ENCODE measurements around the gene MPO.

Gene MPO

DNA sequence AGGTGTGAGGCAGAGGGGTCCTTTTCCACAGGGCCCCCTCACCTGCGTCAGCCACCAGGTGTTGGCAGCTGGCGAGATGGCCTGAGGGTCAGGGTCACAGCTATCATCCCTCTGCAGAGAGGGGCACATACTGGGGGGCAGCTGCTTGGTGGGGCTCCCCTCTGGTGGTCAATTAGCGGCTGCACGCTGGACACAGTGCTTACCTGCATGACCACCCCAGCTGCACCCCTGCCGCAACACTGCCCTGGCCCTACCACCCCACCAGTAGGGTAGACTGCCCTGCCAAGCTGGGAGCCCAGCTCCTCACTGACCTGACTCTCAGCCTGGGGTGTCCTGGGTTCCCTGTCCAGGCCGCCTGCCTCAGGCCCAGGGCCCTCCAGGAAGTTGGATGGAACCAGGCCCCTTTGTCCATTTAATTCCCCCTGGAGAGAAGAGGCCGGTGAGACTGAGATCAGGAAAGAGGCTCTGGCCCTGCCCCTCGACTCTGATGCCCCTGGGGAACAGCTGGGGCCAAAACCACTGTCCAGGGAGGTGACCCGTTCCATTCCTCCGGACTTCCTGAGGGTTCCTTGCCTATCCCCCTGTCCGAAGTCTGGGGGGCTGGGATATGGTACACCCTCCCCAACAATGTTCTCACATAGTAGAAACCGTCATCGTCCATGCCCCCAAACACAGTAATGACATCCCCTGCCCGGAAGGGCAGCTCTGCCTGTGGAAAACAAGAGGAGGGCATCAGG is 24.2 kb upstream of the MPO start:
- peaks cover 3% of the 10 kb centered on the region for H3K79me1 ChIP-seq (ENCODE audit: low read depth, low read length)
- H2AFZ ChIP-seq (ENCODE audit: low read length) = peak overlapping the region; percentile 89
- H2BK12ac ChIP-seq (ENCODE audit: low read length) = no peak overlapping the region
- peak overlapping the region; percentile 38 for H3K9ac ChIP-seq (ENCODE audit: low read depth, low read length, poor library complexity)
- H3K36me3 ChIP-seq (replicated peaks in 1 of 2; ENCODE audit: control insufficient read depth in 2 of 2, insufficient read depth in 2 of 2, low read length in 2 of 2) = peaks cover 0 to 4% of the 10 kb centered on the region in 2 donors
- no peak overlapping the region for H3K27ac ChIP-seq (replicated peaks; ENCODE audit: low read length)
- H4K91ac ChIP-seq (ENCODE audit: low read depth, low read length, poor library complexity) = peak overlapping the region; percentile 90
- H3K4me2 ChIP-seq (ENCODE audit: insufficient read depth, low read length, poor library complexity, severe bottlenecking) = no peak overlapping the region
- peak overlapping the region; percentile 76 for H2BK15ac ChIP-seq (ENCODE audit: low read length)
- H4K8ac ChIP-seq (ENCODE audit: low read depth, low read length) = peak overlapping the region; percentile 52
- H3K4me3 ChIP-seq (ENCODE audit: low read length in 2 of 2) = no peak overlapping the region
- no peak for DNase-seq (ENCODE audit: low spot score)
- no peak overlapping the region for H3K4ac ChIP-seq (ENCODE audit: low read length)
- H3K18ac ChIP-seq (ENCODE audit: low read length) = peak overlapping the region; percentile 87
- H3K4me1 ChIP-seq (ENCODE audit: control insufficient read depth in 2 of 2, insufficient read depth in 1 of 2, low read depth in 1 of 2, low read length in 2 of 2) = peaks cover 0 to 11% of the 10 kb centered on the region in 2 donors
- no peaks in the 10 kb centered on the region for H3K9me3 ChIP-seq (replicated peaks in 1 of 2; ENCODE audit: control insufficient read depth in 2 of 2, insufficient read depth in 1 of 2, low read depth in 1 of 2, low read length in 2 of 2)
- peaks cover 0 to 22% (median 0%) of the 10 kb centered on the region in 3 experiments for H3K27me3 ChIP-seq (ENCODE audit: control insufficient read depth in 3 of 3, insufficient read depth in 3 of 3, low read depth in 1 of 3, low read length in 3 of 3)
- no peak overlapping the region for H3K14ac ChIP-seq (ENCODE audit: low read length)
- H2BK120ac ChIP-seq (ENCODE audit: low read depth, low read length) = no peak overlapping the region
- H2AK5ac ChIP-seq (ENCODE audit: low read depth, low read length) = peak overlapping the region; percentile 88
- H3K23ac ChIP-seq (ENCODE audit: low read depth, low read length, poor library complexity) = no peak overlapping the region
- H2BK5ac ChIP-seq (ENCODE audit: low read length) = peak overlapping the region; percentile 77
- no CpG with 5 or more reads among the region's 14 CpGs for WGBS, 2 donors (ENCODE audit: extremely low coverage in 2 of 2, insufficient read length in 2 of 2, insufficient replicate concordance in 1 of 2)

DNA sequence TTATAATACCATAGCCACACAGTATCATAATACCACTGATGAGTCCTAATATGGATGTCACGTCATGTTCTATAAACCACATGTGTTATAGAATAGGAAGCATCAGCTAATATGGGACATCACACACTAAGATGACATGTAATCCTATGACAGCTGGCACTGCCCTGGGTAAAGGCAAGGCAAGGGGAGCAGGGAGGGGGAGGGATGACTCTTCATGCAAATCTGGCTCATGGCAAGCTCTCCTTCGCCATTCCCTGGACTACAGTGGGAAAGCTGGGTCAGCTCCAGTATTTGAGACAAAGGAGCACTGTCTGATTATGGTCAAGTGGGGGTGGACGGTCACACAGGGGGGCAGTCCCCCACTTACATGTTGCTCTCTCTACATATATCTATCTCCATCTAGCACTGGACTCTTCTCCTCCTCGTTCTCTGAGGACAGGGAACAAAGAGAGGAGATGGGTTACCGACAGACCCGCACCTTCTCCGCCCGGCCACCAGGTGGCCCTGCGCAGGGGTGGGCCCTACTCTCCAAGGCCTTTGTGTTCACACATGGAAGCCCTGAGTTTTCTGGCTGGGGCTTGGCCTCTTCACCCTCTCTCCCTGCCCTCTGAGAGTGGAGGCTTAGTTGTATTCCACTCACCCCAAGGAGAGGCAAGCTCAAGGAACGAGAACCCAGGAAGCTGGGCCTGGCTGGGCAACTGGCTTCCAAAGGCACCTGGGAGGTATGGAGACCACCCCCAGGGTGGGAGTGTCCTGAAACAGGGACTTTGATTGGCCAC is 23.4 kb upstream of the MPO start:
- Histone ChIP-seq H3K14ac (ENCODE audit: low read length) (no peak overlapping the region), H2BK12ac (ENCODE audit: low read length) (no peak overlapping the region), H3K9ac (ENCODE audit: low read depth, low read length, poor library complexity) (no peak overlapping the region), H3K27me3 (ENCODE audit: control insufficient read depth in 3 of 3, insufficient read depth in 3 of 3, low read depth in 1 of 3, low read length in 3 of 3) (peaks cover 0 to 15% (median 0%) of the 10 kb centered on the region in 3 experiments), H3K27ac (replicated peaks; ENCODE audit: low read length) (no peak overlapping the region), H2AFZ (ENCODE audit: low read length) (peak overlapping the region; percentile 89), H3K4me1 (ENCODE audit: control insufficient read depth in 2 of 2, insufficient read depth in 1 of 2, low read depth in 1 of 2, low read length in 2 of 2) (peaks cover 0 to 10% of the 10 kb centered on the region in 2 donors), H3K36me3 (replicated peaks in 1 of 2; ENCODE audit: control insufficient read depth in 2 of 2, insufficient read depth in 2 of 2, low read length in 2 of 2) (peaks cover 0 to 1% of the 10 kb centered on the region in 2 donors), H2BK120ac (ENCODE audit: low read depth, low read length) (no peak overlapping the region), H2BK5ac (ENCODE audit: low read length) (peak overlapping the region; percentile 77), H3K18ac (ENCODE audit: low read length) (peak overlapping the region; percentile 87), H2AK5ac (ENCODE audit: low read depth, low read length) (peak overlapping the region; percentile 88), H4K91ac (ENCODE audit: low read depth, low read length, poor library complexity) (no peak overlapping the region), H2BK15ac (ENCODE audit: low read length) (peak overlapping the region; percentile 76), H3K79me1 (ENCODE audit: low read depth, low read length) (peaks cover 3% of the 10 kb centered on the region), H3K9me3 (replicated peaks in 1 of 2; ENCODE audit: control insufficient read depth in 2 of 2, insufficient read depth in 1 of 2, low read depth in 1 of 2, low read length in 2 of 2) (no peaks in the 10 kb centered on the region), H3K23ac (ENCODE audit: low read depth, low read length, poor library complexity) (no peak overlapping the region), H4K8ac (ENCODE audit: low read depth, low read length) (peak overlapping the region; percentile 52), H3K4ac (ENCODE audit: low read length) (no peak overlapping the region), H3K4me2 (ENCODE audit: insufficient read depth, low read length, poor library complexity, severe bottlenecking) (no peak overlapping the region), H3K4me3 (ENCODE audit: low read length in 2 of 2) (no peak overlapping the region)
- no CpG with 5 or more reads among the region's 10 CpGs for WGBS, 2 donors (ENCODE audit: extremely low coverage in 2 of 2, insufficient read length in 2 of 2, insufficient replicate concordance in 1 of 2)
- no peak for DNase-seq (ENCODE audit: low spot score)

DNA sequence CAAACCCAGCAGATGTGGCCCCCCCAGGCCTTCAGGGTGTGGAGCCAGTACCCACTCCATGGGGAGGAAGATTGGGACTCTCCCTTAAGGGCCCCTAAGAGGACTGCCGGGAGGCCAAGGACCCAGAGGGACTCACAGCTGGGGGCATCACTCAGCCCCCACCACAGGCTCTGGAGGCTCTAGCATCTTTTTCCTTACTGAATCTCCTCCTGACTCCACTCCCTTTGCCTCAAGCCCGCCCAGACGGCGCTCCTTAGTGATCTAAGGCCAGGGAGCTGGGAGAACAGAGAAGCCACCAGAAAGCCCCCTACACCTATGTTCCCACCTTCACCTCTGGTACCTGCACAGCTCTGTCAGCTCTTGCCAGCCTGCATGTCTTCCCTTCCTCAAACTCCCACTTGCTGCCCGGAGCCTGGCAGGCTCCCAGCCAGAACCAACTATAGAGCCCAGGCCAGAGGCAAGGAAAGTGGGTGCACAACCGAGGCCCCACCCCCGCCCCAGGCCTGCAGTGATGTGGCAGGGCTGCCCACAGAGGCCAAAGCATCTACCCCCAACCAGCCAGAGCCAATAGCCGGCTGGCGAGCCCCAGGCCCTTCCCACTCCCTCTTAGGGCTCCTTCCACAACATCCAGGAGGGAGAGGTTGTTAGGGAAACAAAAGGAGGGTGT is 22.3 kb upstream of the MPO start:
- H4K91ac ChIP-seq (ENCODE audit: low read depth, low read length, poor library complexity) = no peak overlapping the region
- no peak overlapping the region for H2BK120ac ChIP-seq (ENCODE audit: low read depth, low read length)
- no peaks in the 10 kb centered on the region for H3K9me3 ChIP-seq (replicated peaks in 1 of 2; ENCODE audit: control insufficient read depth in 2 of 2, insufficient read depth in 1 of 2, low read depth in 1 of 2, low read length in 2 of 2)
- WGBS, 2 donors (ENCODE audit: extremely low coverage in 2 of 2, insufficient read length in 2 of 2, insufficient replicate concordance in 1 of 2) = no CpG with 5 or more reads among the region's 9 CpGs
- peak overlapping the region; percentile 28 for H2AK5ac ChIP-seq (ENCODE audit: low read depth, low read length)
- H3K14ac ChIP-seq (ENCODE audit: low read length) = peak overlapping the region; percentile 14
- H3K18ac ChIP-seq (ENCODE audit: low read length) = no peak overlapping the region
- H3K79me1 ChIP-seq (ENCODE audit: low read depth, low read length) = peaks cover 2% of the 10 kb centered on the region
- no peak overlapping the region for H3K27ac ChIP-seq (replicated peaks; ENCODE audit: low read length)
- peaks cover 0 to 5% of the 10 kb centered on the region in 2 donors for H3K4me1 ChIP-seq (ENCODE audit: control insufficient read depth in 2 of 2, insufficient read depth in 1 of 2, low read depth in 1 of 2, low read length in 2 of 2)
- no peak overlapping the region for H3K9ac ChIP-seq (ENCODE audit: low read depth, low read length, poor library complexity)
- H3K4me2 ChIP-seq (ENCODE audit: insufficient read depth, low read length, poor library complexity, severe bottlenecking) = no peak overlapping the region
- no peak overlapping the region for H2AFZ ChIP-seq (ENCODE audit: low read length)
- DNase-seq (ENCODE audit: low spot score) = no peak
- no peak overlapping the region for H3K4ac ChIP-seq (ENCODE audit: low read length)
- peak overlapping the region; percentile 68 for H2BK5ac ChIP-seq (ENCODE audit: low read length)
- no peak overlapping the region for H3K4me3 ChIP-seq (ENCODE audit: low read length in 2 of 2)
- H3K27me3 ChIP-seq (ENCODE audit: control insufficient read depth in 3 of 3, insufficient read depth in 3 of 3, low read depth in 1 of 3, low read length in 3 of 3) = peaks cover 0 to 11% (median 0%) of the 10 kb centered on the region in 3 experiments
- H3K36me3 ChIP-seq (replicated peaks in 1 of 2; ENCODE audit: control insufficient read depth in 2 of 2, insufficient read depth in 2 of 2, low read length in 2 of 2) = peaks cover 0 to 1% of the 10 kb centered on the region in 2 donors
- no peak overlapping the region for H2BK15ac ChIP-seq (ENCODE audit: low read length)
- no peak overlapping the region for H3K23ac ChIP-seq (ENCODE audit: low read depth, low read length, poor library complexity)
- H4K8ac ChIP-seq (ENCODE audit: low read depth, low read length) = peak overlapping the region; percentile 76
- H2BK12ac ChIP-seq (ENCODE audit: low read length) = no peak overlapping the region

Data from neuronal stem cell (in vitro differentiated cells).